ENCODE results near the gene OR1F1. TPM values are rescaled to one million over a fixed set of nuclear protein-coding genes. Genes with fewer than 3 reads are reported as not detected.

The OR1F1 gene
- total and polyA plus RNA-seq, 2 experiments from 2014 or later = 0.38 TPM; not detected in 1

DNA sequence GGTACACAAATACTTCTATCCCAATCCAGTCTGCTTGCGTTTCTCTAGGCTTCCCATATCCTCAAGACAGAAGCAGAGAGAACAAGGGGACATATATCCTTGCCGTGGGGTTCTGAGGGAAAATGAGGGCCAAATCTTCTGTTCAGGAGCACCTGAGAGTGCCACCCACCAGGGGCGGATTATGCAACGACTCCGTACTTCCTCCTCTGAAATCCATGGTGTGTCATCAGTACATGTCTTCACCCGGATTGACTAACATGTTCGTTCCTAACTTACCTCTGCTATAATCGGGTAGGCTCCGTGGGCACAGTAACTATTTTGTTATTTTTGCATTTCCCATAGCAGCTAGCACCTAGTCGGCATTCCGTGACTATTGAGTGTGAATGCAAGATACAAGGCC is 54.7 kb downstream of the OR1F1 start:
- no peak for TF ChIP-seq POLR2AphosphoS5 (IDR thresholded peaks at IDR 0.05; ENCODE audit: low read depth)
- TF ChIP-seq CREB1 (CRISPR knock-in tag; IDR thresholded peaks at IDR 0.05; ENCODE audit: low read depth) = no peak
- no peak for TF ChIP-seq JUNB (IDR thresholded peaks at IDR 0.05; ENCODE audit: unreplicated experiment)
- TF ChIP-seq ZNF114 (CRISPR knock-in tag; IDR thresholded peaks at IDR 0.05) = no peak
- TF ChIP-seq EZH2 (IDR thresholded peaks at IDR 0.05; ENCODE audit: low read depth, unreplicated experiment) = no peak
- TF ChIP-seq, protein P1, sequence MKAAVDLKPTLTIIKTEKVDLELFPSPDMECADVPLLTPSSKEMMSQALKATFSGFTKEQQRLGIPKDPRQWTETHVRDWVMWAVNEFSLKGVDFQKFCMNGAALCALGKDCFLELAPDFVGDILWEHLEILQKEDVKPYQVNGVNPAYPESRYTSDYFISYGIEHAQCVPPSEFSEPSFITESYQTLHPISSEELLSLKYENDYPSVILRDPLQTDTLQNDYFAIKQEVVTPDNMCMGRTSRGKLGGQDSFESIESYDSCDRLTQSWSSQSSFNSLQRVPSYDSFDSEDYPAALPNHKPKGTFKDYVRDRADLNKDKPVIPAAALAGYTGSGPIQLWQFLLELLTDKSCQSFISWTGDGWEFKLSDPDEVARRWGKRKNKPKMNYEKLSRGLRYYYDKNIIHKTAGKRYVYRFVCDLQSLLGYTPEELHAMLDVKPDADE (IDR thresholded peaks at IDR 0.05) = no peak
- no peak for TF ChIP-seq EZH2phosphoT487 (IDR thresholded peaks at IDR 0.05; ENCODE audit: unreplicated experiment)
- TF ChIP-seq, protein P2, sequence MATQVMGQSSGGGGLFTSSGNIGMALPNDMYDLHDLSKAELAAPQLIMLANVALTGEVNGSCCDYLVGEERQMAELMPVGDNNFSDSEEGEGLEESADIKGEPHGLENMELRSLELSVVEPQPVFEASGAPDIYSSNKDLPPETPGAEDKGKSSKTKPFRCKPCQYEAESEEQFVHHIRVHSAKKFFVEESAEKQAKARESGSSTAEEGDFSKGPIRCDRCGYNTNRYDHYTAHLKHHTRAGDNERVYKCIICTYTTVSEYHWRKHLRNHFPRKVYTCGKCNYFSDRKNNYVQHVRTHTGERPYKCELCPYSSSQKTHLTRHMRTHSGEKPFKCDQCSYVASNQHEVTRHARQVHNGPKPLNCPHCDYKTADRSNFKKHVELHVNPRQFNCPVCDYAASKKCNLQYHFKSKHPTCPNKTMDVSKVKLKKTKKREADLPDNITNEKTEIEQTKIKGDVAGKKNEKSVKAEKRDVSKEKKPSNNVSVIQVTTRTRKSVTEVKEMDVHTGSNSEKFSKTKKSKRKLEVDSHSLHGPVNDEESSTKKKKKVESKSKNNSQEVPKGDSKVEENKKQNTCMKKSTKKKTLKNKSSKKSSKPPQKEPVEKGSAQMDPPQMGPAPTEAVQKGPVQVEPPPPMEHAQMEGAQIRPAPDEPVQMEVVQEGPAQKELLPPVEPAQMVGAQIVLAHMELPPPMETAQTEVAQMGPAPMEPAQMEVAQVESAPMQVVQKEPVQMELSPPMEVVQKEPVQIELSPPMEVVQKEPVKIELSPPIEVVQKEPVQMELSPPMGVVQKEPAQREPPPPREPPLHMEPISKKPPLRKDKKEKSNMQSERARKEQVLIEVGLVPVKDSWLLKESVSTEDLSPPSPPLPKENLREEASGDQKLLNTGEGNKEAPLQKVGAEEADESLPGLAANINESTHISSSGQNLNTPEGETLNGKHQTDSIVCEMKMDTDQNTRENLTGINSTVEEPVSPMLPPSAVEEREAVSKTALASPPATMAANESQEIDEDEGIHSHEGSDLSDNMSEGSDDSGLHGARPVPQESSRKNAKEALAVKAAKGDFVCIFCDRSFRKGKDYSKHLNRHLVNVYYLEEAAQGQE (IDR thresholded peaks at IDR 0.05; ENCODE audit: unreplicated experiment) = no peak
- TF ChIP-seq ZNF331 (CRISPR knock-in tag; IDR thresholded peaks at IDR 0.05; ENCODE audit: low read depth) = no peak
- TF ChIP-seq, protein P3, sequence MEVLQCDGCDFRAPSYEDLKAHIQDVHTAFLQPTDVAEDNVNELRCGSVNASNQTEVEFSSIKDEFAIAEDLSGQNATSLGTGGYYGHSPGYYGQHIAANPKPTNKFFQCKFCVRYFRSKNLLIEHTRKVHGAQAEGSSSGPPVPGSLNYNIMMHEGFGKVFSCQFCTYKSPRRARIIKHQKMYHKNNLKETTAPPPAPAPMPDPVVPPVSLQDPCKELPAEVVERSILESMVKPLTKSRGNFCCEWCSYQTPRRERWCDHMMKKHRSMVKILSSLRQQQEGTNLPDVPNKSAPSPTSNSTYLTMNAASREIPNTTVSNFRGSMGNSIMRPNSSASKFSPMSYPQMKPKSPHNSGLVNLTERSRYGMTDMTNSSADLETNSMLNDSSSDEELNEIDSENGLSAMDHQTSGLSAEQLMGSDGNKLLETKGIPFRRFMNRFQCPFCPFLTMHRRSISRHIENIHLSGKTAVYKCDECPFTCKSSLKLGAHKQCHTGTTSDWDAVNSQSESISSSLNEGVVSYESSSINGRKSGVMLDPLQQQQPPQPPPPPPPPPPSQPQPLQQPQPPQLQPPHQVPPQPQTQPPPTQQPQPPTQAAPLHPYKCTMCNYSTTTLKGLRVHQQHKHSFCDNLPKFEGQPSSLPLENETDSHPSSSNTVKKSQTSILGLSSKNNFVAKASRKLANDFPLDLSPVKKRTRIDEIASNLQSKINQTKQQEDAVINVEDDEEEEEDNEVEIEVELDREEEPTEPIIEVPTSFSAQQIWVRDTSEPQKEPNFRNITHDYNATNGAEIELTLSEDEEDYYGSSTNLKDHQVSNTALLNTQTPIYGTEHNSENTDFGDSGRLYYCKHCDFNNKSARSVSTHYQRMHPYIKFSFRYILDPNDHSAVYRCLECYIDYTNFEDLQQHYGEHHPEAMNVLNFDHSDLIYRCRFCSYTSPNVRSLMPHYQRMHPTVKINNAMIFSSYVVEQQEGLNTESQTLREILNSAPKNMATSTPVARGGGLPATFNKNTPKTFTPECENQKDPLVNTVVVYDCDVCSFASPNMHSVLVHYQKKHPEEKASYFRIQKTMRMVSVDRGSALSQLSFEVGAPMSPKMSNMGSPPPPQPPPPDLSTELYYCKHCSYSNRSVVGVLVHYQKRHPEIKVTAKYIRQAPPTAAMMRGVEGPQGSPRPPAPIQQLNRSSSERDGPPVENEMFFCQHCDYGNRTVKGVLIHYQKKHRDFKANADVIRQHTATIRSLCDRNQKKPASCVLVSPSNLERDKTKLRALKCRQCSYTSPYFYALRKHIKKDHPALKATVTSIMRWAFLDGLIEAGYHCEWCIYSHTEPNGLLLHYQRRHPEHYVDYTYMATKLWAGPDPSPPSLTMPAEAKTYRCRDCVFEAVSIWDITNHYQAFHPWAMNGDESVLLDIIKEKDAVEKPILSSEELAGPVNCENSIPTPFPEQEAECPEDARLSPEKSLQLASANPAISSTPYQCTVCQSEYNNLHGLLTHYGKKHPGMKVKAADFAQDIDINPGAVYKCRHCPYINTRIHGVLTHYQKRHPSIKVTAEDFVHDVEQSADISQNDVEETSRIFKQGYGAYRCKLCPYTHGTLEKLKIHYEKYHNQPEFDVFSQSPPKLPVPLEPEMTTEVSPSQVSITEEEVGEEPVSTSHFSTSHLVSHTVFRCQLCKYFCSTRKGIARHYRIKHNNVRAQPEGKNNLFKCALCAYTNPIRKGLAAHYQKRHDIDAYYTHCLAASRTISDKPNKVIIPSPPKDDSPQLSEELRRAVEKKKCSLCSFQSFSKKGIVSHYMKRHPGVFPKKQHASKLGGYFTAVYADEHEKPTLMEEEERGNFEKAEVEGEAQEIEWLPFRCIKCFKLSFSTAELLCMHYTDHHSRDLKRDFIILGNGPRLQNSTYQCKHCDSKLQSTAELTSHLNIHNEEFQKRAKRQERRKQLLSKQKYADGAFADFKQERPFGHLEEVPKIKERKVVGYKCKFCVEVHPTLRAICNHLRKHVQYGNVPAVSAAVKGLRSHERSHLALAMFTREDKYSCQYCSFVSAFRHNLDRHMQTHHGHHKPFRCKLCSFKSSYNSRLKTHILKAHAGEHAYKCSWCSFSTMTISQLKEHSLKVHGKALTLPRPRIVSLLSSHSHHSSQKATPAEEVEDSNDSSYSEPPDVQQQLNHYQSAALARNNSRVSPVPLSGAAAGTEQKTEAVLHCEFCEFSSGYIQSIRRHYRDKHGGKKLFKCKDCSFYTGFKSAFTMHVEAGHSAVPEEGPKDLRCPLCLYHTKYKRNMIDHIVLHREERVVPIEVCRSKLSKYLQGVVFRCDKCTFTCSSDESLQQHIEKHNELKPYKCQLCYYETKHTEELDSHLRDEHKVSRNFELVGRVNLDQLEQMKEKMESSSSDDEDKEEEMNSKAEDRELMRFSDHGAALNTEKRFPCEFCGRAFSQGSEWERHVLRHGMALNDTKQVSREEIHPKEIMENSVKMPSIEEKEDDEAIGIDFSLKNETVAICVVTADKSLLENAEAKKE (CRISPR knock-in tag; IDR thresholded peaks at IDR 0.05) = no peak
- TF ChIP-seq, protein P4, sequence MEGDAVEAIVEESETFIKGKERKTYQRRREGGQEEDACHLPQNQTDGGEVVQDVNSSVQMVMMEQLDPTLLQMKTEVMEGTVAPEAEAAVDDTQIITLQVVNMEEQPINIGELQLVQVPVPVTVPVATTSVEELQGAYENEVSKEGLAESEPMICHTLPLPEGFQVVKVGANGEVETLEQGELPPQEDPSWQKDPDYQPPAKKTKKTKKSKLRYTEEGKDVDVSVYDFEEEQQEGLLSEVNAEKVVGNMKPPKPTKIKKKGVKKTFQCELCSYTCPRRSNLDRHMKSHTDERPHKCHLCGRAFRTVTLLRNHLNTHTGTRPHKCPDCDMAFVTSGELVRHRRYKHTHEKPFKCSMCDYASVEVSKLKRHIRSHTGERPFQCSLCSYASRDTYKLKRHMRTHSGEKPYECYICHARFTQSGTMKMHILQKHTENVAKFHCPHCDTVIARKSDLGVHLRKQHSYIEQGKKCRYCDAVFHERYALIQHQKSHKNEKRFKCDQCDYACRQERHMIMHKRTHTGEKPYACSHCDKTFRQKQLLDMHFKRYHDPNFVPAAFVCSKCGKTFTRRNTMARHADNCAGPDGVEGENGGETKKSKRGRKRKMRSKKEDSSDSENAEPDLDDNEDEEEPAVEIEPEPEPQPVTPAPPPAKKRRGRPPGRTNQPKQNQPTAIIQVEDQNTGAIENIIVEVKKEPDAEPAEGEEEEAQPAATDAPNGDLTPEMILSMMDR (conservative IDR thresholded peaks at IDR 0.05; ENCODE audit: low read depth in 2 of 2) = no peak
- no peak for TF ChIP-seq NANOG (IDR thresholded peaks at IDR 0.05; ENCODE audit: borderline replicate concordance)
- TF ChIP-seq STAT1 (IDR thresholded peaks at IDR 0.05; ENCODE audit: unreplicated experiment) = no peak
- no peaks in the 10 kb centered on the region for H3K36me3 ChIP-seq (ENCODE audit: insufficient read depth)
- Mint-ChIP-seq H3K27me3 (ENCODE audit: insufficient read depth, low read depth, poor library complexity) (peaks cover 1% of the 10 kb centered on the region), H3K27ac (no peak overlapping the region), H3K9me3 (peaks cover 74% of the 10 kb centered on the region), H3K36me3 (ENCODE audit: low read depth) (peaks cover 3% of the 10 kb centered on the region; the same call in 1 of the 3 replicates), H3K4me3 (no peak overlapping the region), H3K4me1 (no peaks in the 10 kb centered on the region)
- no peaks in the 10 kb centered on the region for H3F3A ChIP-seq (replicated peaks; ENCODE audit: low read depth)
- no peaks in the 10 kb centered on the region for H3K9me2 ChIP-seq (ENCODE audit: insufficient read depth)
- no peak overlapping the region for H3K27ac ChIP-seq (ENCODE audit: low read depth)
- H4K20me1 ChIP-seq (replicated peaks; ENCODE audit: insufficient read depth) = no peaks in the 10 kb centered on the region
- H3K4me1 ChIP-seq (ENCODE audit: insufficient read depth) = no peaks in the 10 kb centered on the region
- H3K79me2 ChIP-seq (replicated peaks; ENCODE audit: insufficient read depth) = no peaks in the 10 kb centered on the region
- H3K4me3 ChIP-seq = no peak overlapping the region
- H2AFZ ChIP-seq = no peak overlapping the region
- H3K4me2 ChIP-seq = no peak overlapping the region
- H3K27me3 ChIP-seq (ENCODE audit: insufficient read depth) = no peaks in the 10 kb centered on the region
- DNase-seq (ENCODE audit: low spot score) = no peak
- no peak for ATAC-seq
